Large intestine (tissue), 12 donors: ENCODE data around the gene GAB1. TPM values are rescaled to one million over a fixed set of nuclear protein-coding genes. Genes with fewer than 3 reads are reported as not detected.

ENCODE experiments used
- DNase-seq, 2 donors: peaks; one replicate each; pipeline versions ENCODE4 v3.0.0 to v3.0.0-alpha.2; 2013
- H3K27ac ChIP-seq: one replicate; pipeline ENCODE4 v1.5.1; 2013; ENCODE audit warnings: low read length
- H3K27me3 ChIP-seq: 2 replicates; pipeline ENCODE4 v1.6.1; 2013; ENCODE audit warnings: low read length; ENCODE audit not compliant: control insufficient read depth, insufficient read depth
- H3K36me3 ChIP-seq: 2 replicates; pipeline ENCODE4 v1.6.1; 2013; ENCODE audit warnings: low read length; ENCODE audit not compliant: control insufficient read depth, insufficient read depth
- H3K4me1 ChIP-seq: one replicate; pipeline ENCODE4 v1.6.1; 2013; ENCODE audit warnings: low read length; ENCODE audit not compliant: control insufficient read depth, insufficient read depth
- H3K4me3 ChIP-seq: one replicate; pipeline ENCODE4 v1.5.1; 2013; ENCODE audit warnings: low read length
- H3K9me3 ChIP-seq: one replicate; pipeline ENCODE4 v1.6.1; 2013; ENCODE audit warnings: mild to moderate bottlenecking, low read depth, low read length, moderate library complexity; ENCODE audit not compliant: control insufficient read depth
- WGBS: methylation state at CpG from one replicate; pipeline ENCODE4 v1.1.5; 2013; ENCODE audit warnings: low lambda C conversion rate; ENCODE audit not compliant: insufficient coverage; 5-methylcytosine and 5-hydroxymethylcytosine counted together
- long read RNA-seq, 11 donors: transcript quantifications; one replicate each; lab custom pipeline, GENCODE V29; 2026
- polyA plus RNA-seq: library from polyadenylated mRNA; unstranded; fragments of 120-200 nt; gene quantifications from one replicate; pipeline ENCODE4 v1.2.1, GENCODE V29; 2013

GAB1 gene
- polyA plus RNA-seq: 69.2 TPM
- long read RNA-seq, donor 1, partial matches to known transcripts: 0 of 4 reads
- long read RNA-seq, donor 1, other reads (novel, unspliced or antisense): 0 of 4 reads
- long read RNA-seq, donor 2, full-length matches to known transcripts: 6 of 6 reads
- long read RNA-seq, donor 2, partial matches to known transcripts: 0 of 6 reads
- long read RNA-seq, donor 2, other reads (novel, unspliced or antisense): 0 of 6 reads
- long read RNA-seq, donor 3, partial matches to known transcripts: 57 of 61 reads
- long read RNA-seq, donor 3, other reads (novel, unspliced or antisense): 0 of 61 reads
- long read RNA-seq, donor 4, partial matches to known transcripts: 0 of 1 reads
- long read RNA-seq, donor 4, other reads (novel, unspliced or antisense): 0 of 1 reads
- long read RNA-seq, donor 5, partial matches to known transcripts: 7 of 11 reads
- long read RNA-seq, donor 5, other reads (novel, unspliced or antisense): 0 of 11 reads
- long read RNA-seq, donor 6, partial matches to known transcripts: 0 of 3 reads
- long read RNA-seq, donor 6, other reads (novel, unspliced or antisense): 0 of 3 reads
- long read RNA-seq, donor 7, partial matches to known transcripts: 0 of 4 reads
- long read RNA-seq, donor 7, other reads (novel, unspliced or antisense): 0 of 4 reads
- long read RNA-seq, donor 8, partial matches to known transcripts: 6 of 9 reads
- long read RNA-seq, donor 8, other reads (novel, unspliced or antisense): 0 of 9 reads
- long read RNA-seq, donor 9, partial matches to known transcripts: 0 of 3 reads
- long read RNA-seq, donor 9, other reads (novel, unspliced or antisense): 0 of 3 reads
- long read RNA-seq, donor 10, full-length matches to known transcripts: 4 of 9 reads
- long read RNA-seq, donor 10, partial matches to known transcripts: 5 of 9 reads
- long read RNA-seq, donor 10, other reads (novel, unspliced or antisense): 0 of 9 reads
- long read RNA-seq, donor 11, partial matches to known transcripts: 0 of 3 reads
- long read RNA-seq, donor 11, other reads (novel, unspliced or antisense): 0 of 3 reads

DNA sequence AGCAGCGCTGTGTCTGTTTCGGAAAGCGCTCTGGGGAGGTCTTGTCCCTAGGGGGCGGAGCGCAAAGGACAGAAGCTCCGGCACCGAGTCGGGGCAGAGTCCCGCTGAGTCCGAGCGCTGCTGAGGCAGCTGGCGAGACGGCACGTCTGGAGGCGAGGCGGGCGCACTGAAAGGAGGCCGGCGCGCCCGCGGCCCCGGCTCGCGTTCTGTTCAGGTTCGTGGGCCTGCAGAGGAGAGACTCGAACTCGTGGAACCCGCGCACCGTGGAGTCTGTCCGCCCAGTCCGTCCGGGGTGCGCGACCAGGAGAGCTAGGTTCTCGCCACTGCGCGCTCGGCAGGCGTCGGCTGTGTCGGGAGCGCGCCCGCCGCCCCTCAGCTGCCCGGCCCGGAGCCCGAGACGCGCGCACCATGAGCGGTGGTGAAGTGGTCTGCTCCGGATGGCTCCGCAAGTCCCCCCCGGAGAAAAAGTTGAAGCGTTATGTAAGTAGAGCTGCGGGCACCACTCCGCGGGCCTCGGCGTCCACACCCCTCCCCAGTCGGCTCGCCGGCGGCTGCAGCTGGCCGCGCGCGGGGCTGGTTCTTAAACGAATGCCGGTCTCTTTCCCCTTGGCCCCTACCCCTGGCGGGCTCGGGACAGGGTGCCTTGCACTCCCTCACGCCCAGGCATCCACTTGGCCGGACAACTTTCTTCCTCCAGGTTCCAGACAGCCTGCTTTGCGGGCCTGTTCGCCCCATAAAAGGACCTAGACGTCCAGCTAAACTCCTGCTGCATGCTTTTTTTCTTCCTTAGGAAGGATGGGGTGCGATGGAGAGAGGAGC is at the start of gene GAB1:
GAB1 (plus strand) TSS at position 96 of the 819 bp plus-strand sequence; CDS start at position 409, 313 bp downstream.
- Histone ChIP-seq H3K9me3 (no peaks in the 10 kb centered on the region), H3K27me3 (no peaks in the 10 kb centered on the region), H3K36me3 (no peaks in the 10 kb centered on the region), H3K4me1 (peaks cover 4% of the 10 kb centered on the region), H3K4me3 (peak within 1 kb of the TSS; percentile 97), H3K27ac (peak within 1 kb of the TSS; percentile 99)
- peak; percentile 86 to 90 for DNase-seq
- no CpG with 5 or more reads among the region's 81 CpGs for WGBS

DNA sequence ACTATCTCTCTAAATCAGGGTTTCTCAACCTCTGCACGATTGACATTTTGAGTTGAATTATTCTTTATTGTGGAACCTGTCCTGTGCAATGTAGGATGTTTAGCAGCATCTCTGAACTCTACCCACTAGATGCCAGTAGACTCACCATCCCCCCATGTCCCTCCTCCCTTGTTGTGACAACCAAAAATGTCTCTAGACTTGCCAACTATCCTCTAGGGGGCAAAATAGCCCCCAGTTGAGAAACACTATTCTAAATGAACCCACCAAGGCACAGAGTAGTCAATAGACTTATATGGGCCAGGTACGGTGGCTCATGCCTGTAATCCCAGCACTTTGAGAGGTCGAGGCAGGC is 49.1 kb upstream of the GAB1 start:
- no peaks in the 10 kb centered on the region for H3K9me3 ChIP-seq
- no CpG with 5 or more reads among the region's 3 CpGs for WGBS
- no peaks in the 10 kb centered on the region for H3K27me3 ChIP-seq
- no peaks in the 10 kb centered on the region for H3K36me3 ChIP-seq
- no peaks in the 10 kb centered on the region for H3K4me1 ChIP-seq
- no peak overlapping the region for H3K27ac ChIP-seq
- DNase-seq: no peak
- H3K4me3 ChIP-seq: no peak overlapping the region

DNA sequence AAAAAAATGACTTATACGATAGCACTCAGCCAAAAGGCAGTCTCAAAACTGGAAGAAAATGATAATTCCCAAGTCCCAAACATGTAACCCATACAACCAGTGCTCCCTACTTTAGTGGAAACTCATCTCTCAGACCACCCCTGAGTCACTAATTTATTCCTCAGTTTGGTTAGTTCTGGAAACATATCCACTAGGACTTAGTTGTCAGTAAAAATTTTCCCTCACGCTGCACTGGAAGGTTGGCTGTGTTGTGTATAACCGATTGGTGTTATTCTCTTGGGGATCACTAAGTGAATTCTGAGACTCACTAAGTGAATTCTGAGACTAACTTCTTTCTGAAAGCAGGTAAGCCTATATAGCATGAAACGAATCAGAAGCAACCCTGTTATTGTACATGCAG is 48.5 kb upstream of the GAB1 start:
- Histone ChIP-seq H3K27me3 (no peaks in the 10 kb centered on the region), H3K4me1 (no peaks in the 10 kb centered on the region), H3K27ac (no peak overlapping the region), H3K9me3 (no peaks in the 10 kb centered on the region), H3K4me3 (no peak overlapping the region), H3K36me3 (no peaks in the 10 kb centered on the region)
- no CpG with 5 or more reads among the region's 4 CpGs for WGBS
- DNase-seq: no peak

DNA sequence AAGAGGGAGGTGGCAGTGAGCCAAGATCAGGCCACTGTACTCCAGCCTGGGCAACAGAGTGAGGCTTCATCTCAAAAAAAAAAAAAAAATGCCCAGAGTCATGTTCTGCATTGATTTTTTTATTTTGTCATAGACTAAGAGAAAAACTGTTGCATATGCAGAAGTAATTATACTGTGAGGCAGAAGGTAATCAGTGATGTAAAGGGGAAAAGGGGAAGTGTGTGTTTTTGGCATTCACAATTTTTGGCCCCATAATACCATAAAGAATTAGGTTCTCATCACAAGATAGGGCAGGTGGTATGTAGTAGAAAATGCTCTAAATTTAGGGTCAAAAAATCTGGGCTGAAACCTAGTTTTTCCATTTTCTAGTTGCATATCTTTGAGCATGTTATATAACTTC is 47.3 kb upstream of the GAB1 start:
- Histone ChIP-seq H3K27me3 (no peaks in the 10 kb centered on the region), H3K9me3 (no peaks in the 10 kb centered on the region), H3K4me3 (no peak overlapping the region), H3K36me3 (no peaks in the 10 kb centered on the region), H3K4me1 (no peaks in the 10 kb centered on the region), H3K27ac (no peak overlapping the region)
- DNase-seq: no peak

DNA sequence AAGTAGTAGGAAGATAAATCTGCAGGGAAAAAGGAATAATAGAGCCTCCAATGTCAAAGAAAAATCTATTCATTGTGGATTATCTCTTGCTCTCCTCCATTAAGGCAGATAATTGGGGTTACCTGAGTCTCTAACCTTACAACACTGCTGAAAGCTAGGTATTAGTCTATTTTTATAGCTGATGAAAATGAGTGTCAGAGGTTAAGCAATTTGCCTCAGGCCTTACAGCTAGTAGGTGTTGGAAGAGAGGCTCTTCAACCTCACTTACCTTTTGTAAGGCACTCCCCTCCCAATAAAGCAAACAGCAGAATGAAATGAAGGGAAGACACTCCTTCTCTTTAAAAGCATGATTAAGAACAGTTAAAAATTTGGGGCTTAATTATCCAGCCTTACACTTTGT is 45.4 kb upstream of the GAB1 start:
- no peaks in the 10 kb centered on the region for H3K9me3 ChIP-seq
- H3K27ac ChIP-seq: no peak overlapping the region
- H3K4me3 ChIP-seq: no peak overlapping the region
- H3K4me1 ChIP-seq: no peaks in the 10 kb centered on the region
- no peaks in the 10 kb centered on the region for H3K27me3 ChIP-seq
- no peaks in the 10 kb centered on the region for H3K36me3 ChIP-seq
- no peak for DNase-seq

DNA sequence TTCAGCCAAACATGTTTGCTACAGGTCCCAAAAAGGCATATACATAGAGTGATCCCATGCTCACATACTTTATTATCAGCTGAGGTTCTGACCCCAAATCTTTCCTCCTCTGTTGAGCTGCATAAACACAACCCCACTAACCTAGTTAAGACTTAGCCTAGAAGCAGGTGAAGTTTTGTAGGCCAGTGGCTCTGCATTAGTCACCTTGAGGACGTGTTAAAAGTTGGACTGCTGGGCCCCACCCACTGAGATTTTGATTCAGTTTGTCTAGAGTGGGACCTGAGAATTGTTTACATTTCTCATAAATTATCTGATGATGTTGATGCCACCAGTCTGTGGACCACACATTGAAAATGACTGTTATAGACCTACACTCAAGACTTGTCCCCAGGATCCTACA is 43.8 kb upstream of the GAB1 start:
- WGBS: no CpG with 5 or more reads among the region's 1 CpG
- no peaks in the 10 kb centered on the region for H3K27me3 ChIP-seq
- H3K4me3 ChIP-seq: no peak overlapping the region
- no peaks in the 10 kb centered on the region for H3K36me3 ChIP-seq
- no peak overlapping the region for H3K27ac ChIP-seq
- no peak for DNase-seq
- H3K9me3 ChIP-seq: no peaks in the 10 kb centered on the region
- no peaks in the 10 kb centered on the region for H3K4me1 ChIP-seq

DNA sequence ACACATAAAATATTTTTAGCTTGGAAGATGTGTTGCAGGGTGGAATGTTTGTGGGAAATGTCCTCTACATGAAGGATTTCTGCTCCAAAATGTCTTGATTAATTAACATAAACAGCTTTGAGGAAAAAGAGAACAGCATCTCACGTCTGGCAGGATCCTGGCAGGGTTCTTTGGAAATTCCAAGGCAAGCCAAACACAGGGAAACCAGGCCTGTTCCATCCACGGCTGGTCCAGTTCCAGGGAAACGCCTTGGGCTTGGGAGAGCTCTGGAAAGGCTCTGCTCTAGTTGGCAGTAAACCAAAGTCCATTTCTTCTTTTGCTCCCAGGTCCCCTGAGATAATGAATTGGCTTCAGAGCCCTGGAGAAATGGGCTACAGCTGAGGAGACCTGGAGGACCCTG is 42.4 kb upstream of the GAB1 start:
- Histone ChIP-seq H3K4me1 (no peaks in the 10 kb centered on the region), H3K27me3 (no peaks in the 10 kb centered on the region), H3K36me3 (no peaks in the 10 kb centered on the region), H3K9me3 (no peaks in the 10 kb centered on the region), H3K27ac (no peak overlapping the region), H3K4me3 (no peak overlapping the region)
- DNase-seq: peak; percentile 43 to 62
- WGBS: no CpG with 5 or more reads among the region's 3 CpGs

DNA sequence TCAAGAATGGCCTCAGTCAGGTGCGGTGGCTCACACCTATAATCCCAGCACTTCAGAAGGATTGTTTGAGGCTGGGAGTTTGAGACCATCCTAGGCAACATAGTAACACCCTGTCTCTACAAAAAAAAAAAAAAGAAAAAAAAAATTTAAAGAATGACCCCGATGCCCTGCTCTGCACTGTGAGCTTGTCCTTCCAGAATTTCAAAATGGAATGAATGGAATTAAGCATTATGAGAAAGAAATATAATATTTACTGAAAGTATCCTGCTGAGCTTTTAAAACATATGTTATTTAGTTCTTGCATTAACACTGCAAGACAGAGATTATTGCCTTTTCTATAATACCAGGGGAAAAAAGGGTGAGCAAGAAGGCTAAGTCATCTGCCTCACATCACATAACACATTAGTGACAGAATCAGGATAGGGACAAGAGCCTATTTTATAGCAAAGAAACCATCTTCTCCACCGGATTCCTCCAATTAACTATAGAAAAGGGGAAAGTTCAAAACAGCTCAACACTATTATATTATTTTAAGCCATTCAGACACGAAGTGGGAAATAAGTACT is 41.9 kb upstream of the GAB1 start:
- Histone ChIP-seq H3K27me3 (no peaks in the 10 kb centered on the region), H3K4me1 (no peaks in the 10 kb centered on the region), H3K36me3 (no peaks in the 10 kb centered on the region), H3K9me3 (no peaks in the 10 kb centered on the region), H3K27ac (no peak overlapping the region), H3K4me3 (no peak overlapping the region)
- no peak for DNase-seq
- WGBS: 83% methylated on average over 1 of the region's 4 CpGs

DNA sequence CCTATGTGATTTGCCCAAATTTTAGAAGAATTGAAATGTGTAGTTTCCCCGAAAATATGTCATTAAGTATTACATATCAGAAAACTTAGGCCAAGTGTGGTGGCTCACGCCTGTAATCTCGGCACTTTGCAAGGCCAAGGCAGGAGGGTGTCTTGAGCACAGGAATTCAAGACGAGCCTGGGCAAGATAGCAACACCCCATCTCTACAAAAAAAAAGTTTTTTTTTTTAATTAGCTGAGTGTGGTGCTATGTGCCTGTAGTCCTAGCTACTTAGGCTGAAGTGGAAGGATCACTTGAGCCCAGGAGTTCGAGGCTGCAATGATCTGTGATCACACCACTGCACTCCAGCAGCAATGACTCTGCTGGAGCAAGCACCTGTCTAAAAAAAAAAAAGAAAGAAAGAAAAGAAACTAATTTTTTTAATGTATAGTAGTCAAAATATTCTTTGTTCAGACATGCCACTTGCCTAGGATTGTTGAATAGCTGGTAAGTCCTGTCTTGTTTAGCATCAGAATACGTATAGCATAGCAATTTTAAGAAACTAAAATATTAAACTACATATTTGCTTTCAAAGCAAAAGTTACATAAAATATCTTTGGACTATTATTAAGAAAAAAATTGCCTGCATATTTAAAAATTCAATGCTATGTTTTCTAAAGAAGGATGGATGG is 40.1 kb upstream of the GAB1 start:
- 100% methylated on average over 1 of the region's 6 CpGs for WGBS
- H3K4me1 ChIP-seq: no peaks in the 10 kb centered on the region
- no peak for DNase-seq
- H3K27ac ChIP-seq: no peak overlapping the region
- no peaks in the 10 kb centered on the region for H3K27me3 ChIP-seq
- H3K9me3 ChIP-seq: no peaks in the 10 kb centered on the region
- H3K4me3 ChIP-seq: no peak overlapping the region
- H3K36me3 ChIP-seq: no peaks in the 10 kb centered on the region
